Measurements from ENCODE around the gene CYP2A7.
"Not testable (repeated sequence)": the region's sequence is repeated elsewhere in the genome, so short reads cannot be mapped to it uniquely, and the experiment has no call there.

DNA sequence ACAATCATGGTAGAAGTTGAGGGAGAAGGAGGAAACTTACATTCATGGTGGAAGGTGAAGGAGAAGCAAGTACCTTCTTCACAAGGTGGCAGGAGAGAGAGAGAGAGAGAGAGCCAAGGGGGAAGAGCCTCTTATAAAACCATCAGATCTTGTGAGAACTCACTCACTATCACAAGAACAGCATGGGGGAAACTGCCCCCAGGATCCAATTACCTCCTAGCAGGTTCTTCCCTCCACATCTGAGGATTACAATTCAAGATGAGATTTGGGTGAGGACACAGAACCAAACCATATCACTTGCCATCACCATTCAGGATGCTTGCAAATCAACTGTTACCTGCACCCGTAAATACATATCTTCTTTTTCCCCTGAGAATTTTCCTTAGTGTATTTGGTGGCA is 44.2 kb upstream of the CYP2A7 start:
- TF ChIP-seq, protein P1, sequence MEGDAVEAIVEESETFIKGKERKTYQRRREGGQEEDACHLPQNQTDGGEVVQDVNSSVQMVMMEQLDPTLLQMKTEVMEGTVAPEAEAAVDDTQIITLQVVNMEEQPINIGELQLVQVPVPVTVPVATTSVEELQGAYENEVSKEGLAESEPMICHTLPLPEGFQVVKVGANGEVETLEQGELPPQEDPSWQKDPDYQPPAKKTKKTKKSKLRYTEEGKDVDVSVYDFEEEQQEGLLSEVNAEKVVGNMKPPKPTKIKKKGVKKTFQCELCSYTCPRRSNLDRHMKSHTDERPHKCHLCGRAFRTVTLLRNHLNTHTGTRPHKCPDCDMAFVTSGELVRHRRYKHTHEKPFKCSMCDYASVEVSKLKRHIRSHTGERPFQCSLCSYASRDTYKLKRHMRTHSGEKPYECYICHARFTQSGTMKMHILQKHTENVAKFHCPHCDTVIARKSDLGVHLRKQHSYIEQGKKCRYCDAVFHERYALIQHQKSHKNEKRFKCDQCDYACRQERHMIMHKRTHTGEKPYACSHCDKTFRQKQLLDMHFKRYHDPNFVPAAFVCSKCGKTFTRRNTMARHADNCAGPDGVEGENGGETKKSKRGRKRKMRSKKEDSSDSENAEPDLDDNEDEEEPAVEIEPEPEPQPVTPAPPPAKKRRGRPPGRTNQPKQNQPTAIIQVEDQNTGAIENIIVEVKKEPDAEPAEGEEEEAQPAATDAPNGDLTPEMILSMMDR (IDR thresholded peaks at IDR 0.05), result not testable (repeated sequence)
- TF ChIP-seq EZH2 (IDR thresholded peaks at IDR 0.05; ENCODE audit: borderline replicate concordance, insufficient read depth, low read depth, low read length, poor library complexity, severe bottlenecking), result not testable (repeated sequence)
